HG03066 (cell line): ENCODE results near the gene OR52K2.
"Not testable (repeated sequence)": the region's sequence is repeated elsewhere in the genome, so short reads cannot be mapped to it uniquely, and the experiment has no call there.

Source experiments
- ATAC-seq: cut with Tn5 transposase; IDR thresholded peaks from one replicate; pipeline ENCODE4 v1.9.1; 2021; ENCODE audit warnings: low read depth; ENCODE audit not compliant: unreplicated experiment

The OR52K2 gene

DNA sequence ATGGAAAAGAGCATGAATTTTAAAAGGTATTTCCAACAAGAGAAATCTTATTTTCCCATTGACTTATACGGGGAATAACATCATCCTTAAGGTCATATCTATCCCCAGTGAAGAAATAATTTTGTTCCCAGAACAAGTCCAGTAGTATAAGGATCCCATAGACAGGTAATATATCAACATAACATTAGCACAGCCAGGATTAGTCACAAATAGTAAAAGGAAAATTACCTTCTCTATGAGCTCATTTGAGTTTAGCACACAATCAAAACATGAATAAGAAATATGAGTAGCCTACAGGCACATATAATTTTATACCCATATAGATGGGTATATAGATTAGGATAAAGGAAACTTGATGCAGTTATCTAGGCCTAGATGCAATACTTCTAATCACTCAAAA, 30.5 kb downstream of the OR52K2 start:
- ATAC-seq = no peak

GRCh38 chr11:4480577-4481239, 31.6 kb downstream of the OR52K2 start:
- ATAC-seq = no peak

GRCh38 chr11:4481240-4481582, 32.1 kb downstream of the OR52K2 start:
- ATAC-seq = no peak

- no peak for ATAC-seq
These were observed 33.4 kb downstream of the OR52K2 start, which contains the start of gene OR52K1 for GRCh38 chr11:4482445-4482844. OR52K1 (plus strand) TSS chr11:4482646; CDS start chr11:4488901, 6,255 bp downstream.

- no peak for ATAC-seq
These were observed 35.2 kb downstream of the OR52K2 start for GRCh38 chr11:4484310-4484709.

- ATAC-seq = not testable (repeated sequence)
These were observed 42.3 kb downstream of the OR52K2 start for GRCh38 chr11:4491405-4491804.

- no peak for ATAC-seq
These were observed 42.9 kb downstream of the OR52K2 start for GRCh38 chr11:4491878-4492606.

DNA sequence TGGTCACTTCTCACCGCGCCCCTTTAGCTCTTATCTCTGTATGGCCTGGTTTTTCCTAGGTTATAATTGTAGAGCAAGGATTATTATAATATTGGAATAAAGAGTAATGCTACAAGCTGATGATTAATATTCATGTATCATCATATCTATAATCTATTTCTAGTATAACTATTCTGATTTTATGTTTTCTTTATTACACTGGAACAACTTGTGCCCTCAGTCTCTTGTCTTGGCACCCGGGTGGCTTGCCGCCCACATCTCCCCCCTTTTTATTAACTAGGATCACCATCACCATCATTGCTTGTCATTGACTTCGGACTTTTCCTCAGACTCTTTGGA, 44.4 kb downstream of the OR52K2 start:
- no peak for ATAC-seq

- no peak for ATAC-seq
These were observed 46.4 kb downstream of the OR52K2 start for GRCh38 chr11:4495487-4495886.

GRCh38 chr11:4495986-4496385, 46.9 kb downstream of the OR52K2 start:
- no peak for ATAC-seq

DNA sequence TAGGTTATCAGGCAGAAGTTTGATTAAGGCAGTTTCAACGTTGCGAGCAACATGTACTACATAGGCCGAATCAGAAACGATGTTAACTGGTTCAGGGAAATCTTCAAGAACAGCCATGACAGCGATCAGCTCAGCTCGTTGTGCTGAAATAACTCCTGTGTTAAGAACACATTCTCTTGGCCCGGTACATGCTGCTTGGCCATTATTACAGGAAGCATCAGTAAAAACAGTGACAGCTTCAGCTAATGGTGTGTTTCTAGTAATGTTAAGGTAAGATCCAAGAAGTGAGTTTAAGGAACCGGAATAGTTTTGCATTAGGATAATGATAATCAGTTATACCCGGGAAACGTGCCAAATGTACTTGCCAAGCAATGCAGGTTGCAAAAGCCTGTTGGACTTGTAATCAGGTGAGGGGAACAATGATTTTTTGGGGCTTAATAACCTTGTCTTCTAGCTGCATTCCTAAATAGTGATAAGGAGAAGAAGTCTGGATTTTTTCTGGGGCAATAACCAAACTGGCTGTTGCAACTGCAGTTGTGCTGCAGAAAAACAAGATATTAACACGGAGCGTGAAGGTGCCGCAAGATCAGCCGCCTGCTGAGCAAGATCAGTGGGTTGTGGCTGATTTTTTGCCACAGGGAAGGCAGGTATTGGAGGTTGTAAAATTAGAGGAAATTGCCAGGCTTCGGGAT, 47.6 kb downstream of the OR52K2 start:
- no peak for ATAC-seq
